ENCODE measurements around the gene TBC1D22A.

DNA sequence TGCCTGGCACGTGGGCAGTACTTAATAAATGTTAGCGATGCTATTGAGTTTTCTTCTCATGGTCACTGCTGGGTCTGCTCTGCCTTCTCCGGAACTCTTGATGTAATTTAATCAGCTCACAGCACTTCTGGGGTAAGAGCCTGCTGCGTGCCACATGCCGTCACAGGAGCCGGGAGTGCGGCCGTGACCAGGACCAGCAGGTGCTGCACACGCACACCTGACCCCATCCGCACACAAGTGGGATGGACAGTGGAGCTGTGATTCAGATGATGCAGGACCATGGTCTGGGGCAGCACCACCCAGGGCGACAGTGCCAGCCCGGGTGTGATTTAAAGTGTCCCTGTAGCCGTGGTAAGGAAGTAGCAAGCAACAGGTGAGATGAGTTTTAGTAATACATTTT, 61.2 kb downstream of the TBC1D22A start:
- TF ChIP-seq EP300 (conservative IDR thresholded peaks at IDR 0.05; ENCODE audit: poor library complexity, severe bottlenecking) (no peak), REST (IDR thresholded peaks at IDR 0.05; ENCODE audit: borderline replicate concordance) (no peak), CTCF (IDR thresholded peaks at IDR 0.05; ENCODE audit: poor library complexity, severe bottlenecking) (no peak), POLR2AphosphoS5 (IDR thresholded peaks at IDR 0.05) (no peak), MXI1 (conservative IDR thresholded peaks at IDR 0.05; ENCODE audit: poor library complexity, severe bottlenecking) (no peak), RAD21 (conservative IDR thresholded peaks at IDR 0.05) (no peak)
